ENCODE data around the gene PCNX2.

The PCNX2 gene

DNA sequence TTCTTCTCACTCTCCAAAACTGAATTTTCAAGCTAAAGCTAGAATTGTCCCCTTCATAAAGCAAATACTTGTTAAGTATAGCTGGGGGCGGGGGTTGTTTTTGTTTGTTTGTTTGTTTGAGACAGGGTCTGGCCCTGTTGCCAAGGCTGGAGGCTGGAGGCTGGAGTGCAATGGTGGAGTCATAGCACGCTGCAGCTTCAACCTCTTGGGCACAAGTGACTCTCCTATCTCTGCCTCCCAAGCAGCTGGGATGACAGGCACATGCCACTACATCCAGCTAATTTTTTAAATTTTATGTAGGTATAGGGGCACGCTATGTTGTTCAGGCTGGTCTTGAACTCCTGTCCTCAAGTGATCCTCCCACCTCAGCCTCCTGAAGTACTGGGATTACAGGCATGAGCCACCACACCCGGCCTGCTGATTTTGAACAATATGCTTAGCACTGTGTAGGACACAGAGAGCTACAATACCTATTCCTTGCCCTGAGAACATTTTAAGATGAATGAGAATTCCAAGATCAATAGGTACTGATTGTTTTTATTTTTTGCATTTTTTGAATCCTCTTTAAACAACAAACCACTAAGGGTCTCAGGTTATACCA is 42.2 kb downstream of the PCNX2 start:
- no peak for DNase-seq (ENCODE audit: low read depth)
- TF ChIP-seq, protein P1, sequence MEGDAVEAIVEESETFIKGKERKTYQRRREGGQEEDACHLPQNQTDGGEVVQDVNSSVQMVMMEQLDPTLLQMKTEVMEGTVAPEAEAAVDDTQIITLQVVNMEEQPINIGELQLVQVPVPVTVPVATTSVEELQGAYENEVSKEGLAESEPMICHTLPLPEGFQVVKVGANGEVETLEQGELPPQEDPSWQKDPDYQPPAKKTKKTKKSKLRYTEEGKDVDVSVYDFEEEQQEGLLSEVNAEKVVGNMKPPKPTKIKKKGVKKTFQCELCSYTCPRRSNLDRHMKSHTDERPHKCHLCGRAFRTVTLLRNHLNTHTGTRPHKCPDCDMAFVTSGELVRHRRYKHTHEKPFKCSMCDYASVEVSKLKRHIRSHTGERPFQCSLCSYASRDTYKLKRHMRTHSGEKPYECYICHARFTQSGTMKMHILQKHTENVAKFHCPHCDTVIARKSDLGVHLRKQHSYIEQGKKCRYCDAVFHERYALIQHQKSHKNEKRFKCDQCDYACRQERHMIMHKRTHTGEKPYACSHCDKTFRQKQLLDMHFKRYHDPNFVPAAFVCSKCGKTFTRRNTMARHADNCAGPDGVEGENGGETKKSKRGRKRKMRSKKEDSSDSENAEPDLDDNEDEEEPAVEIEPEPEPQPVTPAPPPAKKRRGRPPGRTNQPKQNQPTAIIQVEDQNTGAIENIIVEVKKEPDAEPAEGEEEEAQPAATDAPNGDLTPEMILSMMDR (IDR thresholded peaks at IDR 0.05; ENCODE audit: insufficient read depth, low read depth, low read length, missing control alignments) = no peak
- no peak overlapping the region for H3K4me3 ChIP-seq (ENCODE audit: low read length)

DNA sequence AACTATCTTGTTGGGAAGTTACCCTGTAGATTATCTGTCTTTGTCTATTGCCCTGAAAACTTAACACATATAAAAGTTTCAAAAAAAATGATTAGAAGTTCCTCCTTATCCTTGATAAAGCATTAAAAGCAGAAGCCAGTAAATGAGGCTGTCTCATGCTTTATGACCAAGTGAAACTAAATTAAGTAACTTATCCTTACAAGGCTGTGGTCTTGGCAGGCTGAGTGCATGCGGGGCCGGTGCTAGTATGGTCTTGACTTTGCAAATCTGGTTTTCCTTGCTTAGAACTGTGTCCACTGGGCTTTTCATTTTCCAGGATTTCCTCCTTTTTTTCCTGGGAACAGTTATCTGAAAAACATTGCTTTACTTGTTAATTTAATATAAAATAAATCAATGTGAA is 43.1 kb downstream of the PCNX2 start:
- H3K4me3 ChIP-seq (ENCODE audit: low read length) = no peak overlapping the region
- DNase-seq (ENCODE audit: low read depth) = no peak
- TF ChIP-seq, protein P1 (IDR thresholded peaks at IDR 0.05; ENCODE audit: insufficient read depth, low read depth, low read length, missing control alignments) = no peak

DNA sequence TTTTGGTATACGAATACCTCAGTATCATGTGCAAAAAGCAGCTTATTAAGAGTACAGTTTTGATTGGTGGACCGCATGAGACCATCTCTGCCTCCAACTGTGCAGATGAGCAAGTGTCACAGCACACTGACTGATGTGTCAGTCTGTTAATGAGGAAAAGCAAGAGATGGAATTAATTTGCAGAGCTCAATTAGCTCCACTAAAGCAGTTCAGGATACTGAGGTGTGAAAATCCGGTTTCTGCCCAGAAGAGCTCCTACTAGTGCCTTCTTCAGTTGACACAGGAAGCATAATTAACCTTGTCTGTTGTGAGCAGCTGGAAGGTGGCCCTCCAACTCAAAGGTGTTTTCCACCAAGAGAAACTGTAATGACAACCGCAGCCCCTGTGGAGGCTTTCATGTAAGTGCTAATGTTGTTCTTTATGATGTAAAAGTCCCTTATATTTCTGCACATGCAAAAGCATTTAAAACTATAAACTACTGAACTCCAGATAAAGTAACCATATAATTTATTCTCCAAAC is 44.3 kb downstream of the PCNX2 start:
- H3K4me3 ChIP-seq (ENCODE audit: low read length) = no peak overlapping the region
- DNase-seq (ENCODE audit: low read depth) = no peak
- TF ChIP-seq, protein P1 (IDR thresholded peaks at IDR 0.05; ENCODE audit: insufficient read depth, low read depth, low read length, missing control alignments) = no peak

DNA sequence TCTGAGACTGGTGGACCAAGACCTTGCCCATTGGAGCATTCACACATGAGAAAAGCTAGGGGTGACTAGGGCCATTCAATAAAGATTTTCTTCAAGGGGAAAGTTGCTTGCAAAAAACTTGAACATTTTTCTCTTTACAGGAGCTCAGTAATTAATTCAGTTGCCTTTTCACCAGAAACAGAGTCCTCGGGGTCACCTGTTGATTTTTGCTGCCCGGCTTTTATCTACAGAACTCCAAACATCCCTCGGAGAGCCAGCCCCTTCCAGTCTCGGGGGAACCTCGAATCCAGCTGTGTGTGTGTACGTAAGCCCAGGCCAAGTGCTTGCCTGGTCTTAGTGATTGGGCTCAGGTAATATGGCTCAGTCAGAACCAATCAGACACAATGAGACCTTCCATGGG is 47.5 kb downstream of the PCNX2 start:
- DNase-seq (ENCODE audit: low read depth) = no peak
- no peak overlapping the region for H3K4me3 ChIP-seq (ENCODE audit: low read length)
- TF ChIP-seq, protein P1 (IDR thresholded peaks at IDR 0.05; ENCODE audit: insufficient read depth, low read depth, low read length, missing control alignments) = no peak

DNA sequence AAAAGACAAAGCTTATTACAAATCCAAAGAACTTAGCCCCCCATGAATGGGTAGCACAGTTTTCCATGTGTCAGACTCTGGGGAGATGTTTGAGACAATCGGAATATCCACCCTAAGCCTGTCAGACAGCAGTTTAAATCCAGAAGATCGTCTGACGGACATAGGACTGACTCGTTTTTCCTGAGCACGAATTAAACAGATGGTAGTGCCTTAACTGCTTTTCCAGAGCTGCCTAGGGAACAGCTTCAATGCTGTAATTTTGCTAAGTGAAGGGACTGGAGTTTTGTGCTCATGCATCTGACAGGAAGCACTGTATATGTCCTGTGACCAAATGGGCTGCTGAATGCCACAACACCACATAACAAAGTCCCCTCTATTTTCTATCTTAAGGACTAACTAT is 48.6 kb downstream of the PCNX2 start:
- no peak for DNase-seq (ENCODE audit: low read depth)
- TF ChIP-seq, protein P1 (IDR thresholded peaks at IDR 0.05; ENCODE audit: insufficient read depth, low read depth, low read length, missing control alignments) = no peak
- no peak overlapping the region for H3K4me3 ChIP-seq (ENCODE audit: low read length)

DNA sequence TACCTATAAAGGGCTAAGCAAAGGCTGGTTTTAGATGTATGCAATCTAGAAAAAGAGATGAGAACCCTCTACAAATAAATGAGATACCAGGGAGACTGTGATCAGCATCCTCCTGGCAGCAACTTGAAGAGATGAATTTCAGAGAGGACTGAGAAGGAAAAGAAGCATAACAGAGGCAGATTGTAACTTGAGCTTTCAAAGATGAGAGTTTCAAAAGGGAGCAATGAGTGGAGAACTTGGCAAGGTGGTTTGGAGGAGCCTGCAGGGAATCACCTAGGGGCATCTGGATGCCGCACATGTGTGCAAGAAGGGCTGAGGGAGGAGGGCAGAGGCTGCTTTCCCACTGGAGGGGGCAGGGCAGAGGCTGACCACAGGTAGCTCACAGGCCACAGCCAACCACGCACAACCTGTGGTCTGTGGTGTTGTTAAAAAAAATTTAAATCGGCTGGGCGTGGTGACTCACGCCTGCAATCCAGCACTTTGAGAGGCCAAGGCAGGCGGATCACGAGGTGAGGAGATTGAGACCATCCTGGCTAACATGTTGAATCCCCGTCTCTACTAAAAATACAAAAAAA is 50.2 kb downstream of the PCNX2 start:
- H3K4me3 ChIP-seq (ENCODE audit: low read length) = no peak overlapping the region
- TF ChIP-seq, protein P1 (IDR thresholded peaks at IDR 0.05; ENCODE audit: insufficient read depth, low read depth, low read length, missing control alignments) = no peak
- DNase-seq (ENCODE audit: low read depth) = no peak

DNA sequence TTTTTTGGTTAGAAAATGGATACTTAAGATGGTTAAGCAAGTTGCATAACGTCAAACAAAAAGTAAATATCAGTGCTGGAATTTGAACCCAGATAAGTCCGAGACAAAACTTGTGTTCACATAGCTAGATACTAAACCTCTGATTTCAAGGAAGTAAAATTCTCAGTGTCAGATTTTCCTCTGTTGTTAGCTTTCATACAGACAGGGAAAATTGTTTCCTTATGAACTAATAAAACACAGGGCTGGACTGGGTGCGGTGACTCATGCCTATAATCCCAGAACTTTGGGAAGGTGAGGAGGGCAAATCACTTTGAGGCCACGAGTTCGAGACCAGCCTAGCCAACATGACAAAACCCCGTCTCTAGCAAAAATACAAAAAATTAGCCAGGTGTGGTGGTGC is 51.3 kb downstream of the PCNX2 start:
- DNase-seq (ENCODE audit: low read depth) = no peak
- H3K4me3 ChIP-seq (ENCODE audit: low read length) = no peak overlapping the region
- TF ChIP-seq, protein P1 (IDR thresholded peaks at IDR 0.05; ENCODE audit: insufficient read depth, low read depth, low read length, missing control alignments) = no peak

Measured in epithelial cell of esophagus (primary cell).